Progenitor cell of endocrine pancreas (in vitro differentiated cells): ENCODE data around the gene GADL1. TPM values are rescaled to one million over a fixed set of nuclear protein-coding genes. Genes with fewer than 3 reads are reported as not detected.

Source experiments
- DNase-seq: peaks from one replicate; pipeline ENCODE4 v3.0.0; 2021; ENCODE audit warnings: low spot score; ENCODE audit not compliant: unreplicated experiment
- H3K27ac Mint-ChIP-seq: 2 replicates; pipeline ENCODE4 v1.8.0; 2021; ENCODE audit warnings: mild to moderate bottlenecking, moderate library complexity, mixed read lengths
- H3K27me3 Mint-ChIP-seq: 2 replicates; pipeline ENCODE4 v1.8.0; 2021; ENCODE audit warnings: mixed read lengths
- H3K36me3 Mint-ChIP-seq: 2 replicates; pipeline ENCODE4 v1.8.0; 2022; ENCODE audit warnings: mixed read lengths; ENCODE audit not compliant: insufficient read depth
- H3K4me1 Mint-ChIP-seq: 2 replicates; pipeline ENCODE4 v1.8.0; 2021; ENCODE audit warnings: low read depth, mixed read lengths
- H3K4me3 Mint-ChIP-seq: 2 replicates; pipeline ENCODE4 v1.8.0; 2021; ENCODE audit warnings: low read depth, mild to moderate bottlenecking, moderate library complexity, mixed read lengths
- H3K9me3 Mint-ChIP-seq: 2 replicates; pipeline ENCODE4 v1.8.0; 2021; ENCODE audit warnings: low read depth, mixed read lengths
- total RNA-seq: library from RNA; stranded (reverse); gene quantifications from 2 replicates; pipeline ENCODE4 v1.2.1, GENCODE V29; 2021
- TF ChIP-seq, protein P1 (sequence below): fragments of 200-600 bp; sonication (generic); IDR thresholded peaks from one replicate; pipeline ENCODE4 v1.5.0; 2021; ENCODE audit warnings: antibody characterized with exemption, mild to moderate bottlenecking; ENCODE audit not compliant: unreplicated experiment

The GADL1 gene
- total RNA-seq, 1 donor from 2014 or later, result 1.9 TPM

DNA sequence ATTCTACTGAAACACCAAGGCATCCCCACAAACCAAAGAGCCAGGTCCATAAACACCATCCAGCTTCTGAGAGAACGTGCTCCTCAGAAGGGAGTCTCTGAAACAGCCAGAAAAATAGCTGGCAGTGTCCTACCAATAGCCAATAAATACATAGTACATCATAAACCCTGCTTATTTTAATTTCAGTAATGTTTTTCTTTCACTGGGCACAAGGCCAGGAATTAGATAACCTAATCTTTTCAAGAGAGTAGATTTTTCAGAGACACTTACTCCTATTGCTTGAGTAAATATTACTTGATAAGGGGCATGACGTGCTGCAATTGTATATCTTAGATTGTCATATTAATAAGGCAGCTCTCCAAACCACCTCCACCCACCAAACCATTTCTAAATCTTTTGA lies 22.7 kb downstream of the GADL1 start:
- Mint-ChIP-seq H3K4me3 (no peak overlapping the region), H3K9me3 (no peaks in the 10 kb centered on the region), H3K36me3 (no peaks in the 10 kb centered on the region), H3K4me1 (peaks cover 2% of the 10 kb centered on the region), H3K27ac (no peak overlapping the region), H3K27me3 (peaks cover 14% of the 10 kb centered on the region)
- TF ChIP-seq, protein P1, sequence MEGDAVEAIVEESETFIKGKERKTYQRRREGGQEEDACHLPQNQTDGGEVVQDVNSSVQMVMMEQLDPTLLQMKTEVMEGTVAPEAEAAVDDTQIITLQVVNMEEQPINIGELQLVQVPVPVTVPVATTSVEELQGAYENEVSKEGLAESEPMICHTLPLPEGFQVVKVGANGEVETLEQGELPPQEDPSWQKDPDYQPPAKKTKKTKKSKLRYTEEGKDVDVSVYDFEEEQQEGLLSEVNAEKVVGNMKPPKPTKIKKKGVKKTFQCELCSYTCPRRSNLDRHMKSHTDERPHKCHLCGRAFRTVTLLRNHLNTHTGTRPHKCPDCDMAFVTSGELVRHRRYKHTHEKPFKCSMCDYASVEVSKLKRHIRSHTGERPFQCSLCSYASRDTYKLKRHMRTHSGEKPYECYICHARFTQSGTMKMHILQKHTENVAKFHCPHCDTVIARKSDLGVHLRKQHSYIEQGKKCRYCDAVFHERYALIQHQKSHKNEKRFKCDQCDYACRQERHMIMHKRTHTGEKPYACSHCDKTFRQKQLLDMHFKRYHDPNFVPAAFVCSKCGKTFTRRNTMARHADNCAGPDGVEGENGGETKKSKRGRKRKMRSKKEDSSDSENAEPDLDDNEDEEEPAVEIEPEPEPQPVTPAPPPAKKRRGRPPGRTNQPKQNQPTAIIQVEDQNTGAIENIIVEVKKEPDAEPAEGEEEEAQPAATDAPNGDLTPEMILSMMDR, result no peak
- DNase-seq, result no peak

DNA sequence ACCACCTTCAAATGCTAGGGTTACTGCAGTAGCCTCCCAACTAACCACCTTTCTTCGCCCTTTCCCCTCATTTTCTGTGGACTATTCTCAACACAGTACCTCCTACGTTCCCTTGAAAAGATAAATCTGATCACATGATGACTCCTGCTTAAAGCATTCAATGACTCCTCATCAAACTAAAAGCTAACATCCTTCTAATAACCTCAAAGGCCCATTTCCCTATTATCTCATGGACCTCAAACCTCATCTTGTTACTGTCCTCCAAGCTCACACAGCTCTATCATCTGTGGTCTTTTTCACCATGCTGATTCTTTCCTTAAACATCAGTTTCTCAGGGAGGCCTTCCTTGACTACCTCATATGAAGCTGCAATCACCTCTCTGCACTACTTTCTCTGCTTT lies 29.6 kb downstream of the GADL1 start:
- DNase-seq, result no peak
- Mint-ChIP-seq H3K4me3 (no peak overlapping the region), H3K27ac (no peak overlapping the region), H3K4me1 (peaks cover 8% of the 10 kb centered on the region), H3K9me3 (no peaks in the 10 kb centered on the region), H3K36me3 (no peaks in the 10 kb centered on the region), H3K27me3 (peaks cover 11% of the 10 kb centered on the region)
- TF ChIP-seq, protein P1, result no peak

DNA sequence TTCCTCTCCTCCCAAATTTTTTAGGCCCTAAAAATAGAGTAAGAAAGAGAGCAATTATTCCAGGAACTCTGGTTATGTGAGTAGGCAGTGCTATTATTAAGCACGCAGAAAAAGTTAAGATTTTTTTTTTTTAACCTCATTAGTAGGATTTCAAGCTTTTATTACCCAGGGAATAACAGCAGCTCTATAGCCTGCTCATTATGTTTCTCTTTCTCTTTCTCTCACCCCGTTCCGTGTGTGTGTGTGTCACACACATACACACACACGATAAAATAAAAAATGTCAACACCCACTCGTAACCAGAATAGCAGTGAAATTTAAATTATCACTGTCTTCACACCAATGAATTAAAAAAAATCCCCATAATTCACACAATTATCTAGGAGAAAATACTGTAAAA lies 30.3 kb downstream of the GADL1 start:
- TF ChIP-seq, protein P1, result no peak
- H3K36me3 Mint-ChIP-seq, result no peaks in the 10 kb centered on the region
- no peak for DNase-seq
- no peak overlapping the region for H3K4me3 Mint-ChIP-seq
- no peaks in the 10 kb centered on the region for H3K9me3 Mint-ChIP-seq
- H3K27me3 Mint-ChIP-seq, result peaks cover 11% of the 10 kb centered on the region
- H3K4me1 Mint-ChIP-seq, result peaks cover 8% of the 10 kb centered on the region
- H3K27ac Mint-ChIP-seq, result no peak overlapping the region

DNA sequence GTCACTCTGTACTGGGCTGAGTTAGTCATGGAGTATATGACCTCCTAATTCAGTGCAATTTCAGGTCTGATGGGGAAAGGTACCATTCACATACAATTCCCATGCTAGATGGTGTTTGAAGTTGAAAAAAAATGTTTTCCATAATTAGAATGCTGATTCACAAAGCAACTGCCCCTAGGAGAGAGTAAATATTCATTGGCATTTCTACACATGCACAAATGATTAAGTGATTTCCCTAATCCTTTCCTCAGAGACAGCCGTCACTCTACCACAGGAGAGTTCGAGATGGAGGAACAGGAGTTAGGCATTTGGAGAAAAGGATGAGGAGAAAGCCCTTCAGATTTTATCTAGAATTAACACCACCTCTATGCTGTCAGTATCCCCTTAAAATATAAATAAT lies 32.5 kb downstream of the GADL1 start:
- no peaks in the 10 kb centered on the region for H3K36me3 Mint-ChIP-seq
- no peaks in the 10 kb centered on the region for H3K9me3 Mint-ChIP-seq
- peaks cover 8% of the 10 kb centered on the region for H3K4me1 Mint-ChIP-seq
- no peak overlapping the region for H3K27ac Mint-ChIP-seq
- no peak overlapping the region for H3K4me3 Mint-ChIP-seq
- no peak for DNase-seq
- TF ChIP-seq, protein P1, result no peak
- peaks cover 11% of the 10 kb centered on the region for H3K27me3 Mint-ChIP-seq

DNA sequence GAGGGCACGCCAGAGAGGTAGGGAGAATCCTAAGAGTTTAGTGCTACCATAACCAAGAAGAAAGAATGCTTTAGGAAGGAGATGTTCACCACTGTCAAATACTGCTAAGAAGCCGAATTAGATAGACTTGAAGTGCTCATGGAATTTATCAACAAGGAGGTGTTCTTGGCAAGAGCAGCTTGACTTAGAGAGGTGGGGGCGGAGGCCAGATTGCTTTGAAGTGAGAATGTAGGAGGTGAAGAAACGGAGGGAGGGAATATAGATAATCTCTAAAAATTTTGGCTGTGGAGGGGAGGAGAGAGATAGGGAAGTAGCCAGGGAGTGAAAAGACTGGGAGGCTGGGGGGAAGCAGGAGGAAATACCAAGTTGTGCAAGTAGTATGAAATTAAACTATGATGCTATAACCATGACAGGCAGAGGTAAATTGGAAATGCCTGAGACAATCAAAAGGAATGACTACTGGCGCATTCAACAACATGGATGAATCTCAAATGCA lies 35.5 kb downstream of the GADL1 start:
- Mint-ChIP-seq H3K4me3 (no peak overlapping the region), H3K4me1 (peaks cover 4% of the 10 kb centered on the region), H3K27ac (no peak overlapping the region), H3K36me3 (no peaks in the 10 kb centered on the region), H3K27me3 (peaks cover 9% of the 10 kb centered on the region), H3K9me3 (no peaks in the 10 kb centered on the region)
- TF ChIP-seq, protein P1, result no peak
- no peak for DNase-seq
